ENCODE measurements around the gene RTP4. TPM values are rescaled to one million over a fixed set of nuclear protein-coding genes. Genes with fewer than 3 reads are reported as not detected.
"Not testable (repeated sequence)": the region's sequence is repeated elsewhere in the genome, so short reads cannot be mapped to it uniquely, and the experiment has no call there.

RTP4 gene
- total and polyA plus RNA-seq, 2 donors = 2.5 to 2.7 TPM

- DNase-seq (ENCODE audit: extremely low spot score) = no peak
- no peak overlapping the region for H3K27ac ChIP-seq (ENCODE audit: low read depth)
- H3K4me1 ChIP-seq (ENCODE audit: insufficient read depth) = no peaks in the 10 kb centered on the region
- H3K4me3 ChIP-seq (ENCODE audit: low read depth, low read length) = no peak overlapping the region
- 54% methylated on average over 1 of the region's 1 CpG for WGBS
- H3K36me3 ChIP-seq (ENCODE audit: insufficient read depth) = no peaks in the 10 kb centered on the region
Measured at GRCh38 chr3:187385296-187385695, 17.1 kb downstream of the RTP4 start.

- Histone ChIP-seq H3K4me3 (ENCODE audit: low read depth, low read length) (no peak overlapping the region), H3K27ac (ENCODE audit: low read depth) (no peak overlapping the region), H3K4me1 (ENCODE audit: insufficient read depth) (no peaks in the 10 kb centered on the region), H3K36me3 (ENCODE audit: insufficient read depth) (no peaks in the 10 kb centered on the region)
- WGBS = 46% methylated on average over 1 of the region's 1 CpG
- no peak for DNase-seq (ENCODE audit: extremely low spot score)
Measured at GRCh38 chr3:187396661-187397060, 28.5 kb downstream of the RTP4 start.

- no peaks in the 10 kb centered on the region for H3K4me1 ChIP-seq (ENCODE audit: insufficient read depth)
- no peak overlapping the region for H3K4me3 ChIP-seq (ENCODE audit: low read depth, low read length)
- H3K36me3 ChIP-seq (ENCODE audit: insufficient read depth) = no peaks in the 10 kb centered on the region
- H3K27ac ChIP-seq (ENCODE audit: low read depth) = no peak overlapping the region
- DNase-seq (ENCODE audit: extremely low spot score) = no peak
Measured at GRCh38 chr3:187398955-187399354, 30.8 kb downstream of the RTP4 start.

GRCh38 chr3:187400756-187401155 lies 32.6 kb downstream of the RTP4 start:
- DNase-seq (ENCODE audit: extremely low spot score) = no peak
- no peaks in the 10 kb centered on the region for H3K4me1 ChIP-seq (ENCODE audit: insufficient read depth)
- no peak overlapping the region for H3K27ac ChIP-seq (ENCODE audit: low read depth)
- H3K36me3 ChIP-seq (ENCODE audit: insufficient read depth) = no peaks in the 10 kb centered on the region
- no peak overlapping the region for H3K4me3 ChIP-seq (ENCODE audit: low read depth, low read length)
- 78% methylated on average over 3 of the region's 3 CpGs for WGBS

GRCh38 chr3:187401856-187402255 lies 33.7 kb downstream of the RTP4 start:
- Histone ChIP-seq H3K27ac (ENCODE audit: low read depth) (no peak overlapping the region), H3K4me3 (ENCODE audit: low read depth, low read length) (no peak overlapping the region), H3K4me1 (ENCODE audit: insufficient read depth) (no peaks in the 10 kb centered on the region), H3K36me3 (ENCODE audit: insufficient read depth) (no peaks in the 10 kb centered on the region)
- 76% methylated on average over 4 of the region's 4 CpGs for WGBS
- no peak for DNase-seq (ENCODE audit: extremely low spot score)

- H3K27ac ChIP-seq (ENCODE audit: low read depth) = no peak overlapping the region
- no peaks in the 10 kb centered on the region for H3K4me1 ChIP-seq (ENCODE audit: insufficient read depth)
- no peak overlapping the region for H3K4me3 ChIP-seq (ENCODE audit: low read depth, low read length)
- no peaks in the 10 kb centered on the region for H3K36me3 ChIP-seq (ENCODE audit: insufficient read depth)
- 29% methylated on average over 4 of the region's 4 CpGs for WGBS
- peak; percentile 20 for DNase-seq (ENCODE audit: extremely low spot score)
Measured at GRCh38 chr3:187403768-187404288, 35.6 kb downstream of the RTP4 start.

GRCh38 chr3:187406927-187407326 lies 38.7 kb downstream of the RTP4 start:
- DNase-seq (ENCODE audit: extremely low spot score) = no peak
- Histone ChIP-seq H3K4me3 (ENCODE audit: low read depth, low read length) (no peak overlapping the region), H3K4me1 (ENCODE audit: insufficient read depth) (no peaks in the 10 kb centered on the region), H3K36me3 (ENCODE audit: insufficient read depth) (no peaks in the 10 kb centered on the region), H3K27ac (ENCODE audit: low read depth) (no peak overlapping the region)
- 86% methylated on average over 3 of the region's 3 CpGs for WGBS

- not testable (repeated sequence) for H3K4me1 ChIP-seq (ENCODE audit: insufficient read depth); DNase-seq (ENCODE audit: extremely low spot score); H3K27ac ChIP-seq (ENCODE audit: low read depth); H3K36me3 ChIP-seq (ENCODE audit: insufficient read depth); H3K4me3 ChIP-seq (ENCODE audit: low read depth, low read length)
- WGBS = 68% methylated on average over 25 of the region's 35 CpGs
Measured at GRCh38 chr3:187411991-187412781, 44.0 kb downstream of the RTP4 start.

Other genes starting within 250 kb of the RTP4 start
- gene RPL39L, start 228.9 kb upstream of the RTP4 start, total RNA-seq = 10.7 TPM
- gene RPL39L, start 228.9 kb upstream of the RTP4 start, polyA plus RNA-seq = 21.2 TPM
- gene RTP1, start 170.9 kb upstream of the RTP4 start, total RNA-seq = not detected
- gene RTP1, start 170.9 kb upstream of the RTP4 start, polyA plus RNA-seq = not detected
- 4.9 TPM for gene MASP1, start 76.6 kb upstream of the RTP4 start, total RNA-seq
- 13.1 TPM for gene MASP1, start 76.6 kb upstream of the RTP4 start, polyA plus RNA-seq

Measured in urinary bladder (tissue), 4 donors.